Mucosa of descending colon (tissue), 3 donors: ENCODE measurements around the gene BICD2. TPM values are rescaled to one million over a fixed set of nuclear protein-coding genes. Genes with fewer than 3 reads are reported as not detected.
"Not testable (repeated sequence)": the region's sequence is repeated elsewhere in the genome, so short reads cannot be mapped to it uniquely, and the experiment has no call there.

ENCODE experiments used
- ATAC-seq: fragments of 200-7000 bp; cut with Tn5 transposase; one replicate; pipeline ENCODE4 v1.9.1; 2020; ENCODE audit warnings: mild to moderate bottlenecking, moderate library complexity
- DNase-seq, 3 donors: peaks; one replicate each; pipeline ENCODE4 v3.0.0-alpha.2; 2020
- H3K36me3 ChIP-seq: fragments of 200-600 bp; one replicate; pipeline ENCODE4 v1.8.0; 2021; ENCODE audit warnings: low read depth, mild to moderate bottlenecking
- H3K4me1 ChIP-seq: fragments of 200-600 bp; one replicate; pipeline ENCODE4 v1.8.0; 2021; ENCODE audit warnings: low read depth, mild to moderate bottlenecking
- H3K4me3 ChIP-seq: fragments of 200-600 bp; one replicate; pipeline ENCODE4 v1.8.0; 2021; ENCODE audit warnings: mild to moderate bottlenecking
- H3K9me3 ChIP-seq: fragments of 200-600 bp; one replicate; pipeline ENCODE4 v1.8.0; 2021; ENCODE audit warnings: mild to moderate bottlenecking
- CTCF ChIP-seq: fragments of 200-600 bp; IDR thresholded peaks from one replicate; pipeline ENCODE4 v1.8.0; 2022; ENCODE audit warnings: antibody characterized with exemption, mild to moderate bottlenecking
- intact Hi-C, 2 donors: fragments of 100-400 bp; cut with DNase I in 1 of 2; cut with micrococcal nuclease in 1 of 2; formaldehyde crosslinking; loops; one replicate each; pipeline versions ENCODE4 v1.11.0 to v1.11.1; 2022; cut with DNase I, micrococcal nuclease
- long read RNA-seq, 2 donors: library from polyadenylated mRNA; unstranded; transcript quantifications; one replicate each; pipeline ENCODE4 v2.0.0, GENCODE V29; 2019 to 2021
- total RNA-seq, 3 donors: library from RNA; stranded (reverse); fragmentation: NEBNext Ultra II Directional in 2 of 3; extraction: Animal tissue kit (Norgen Biotek cat#: 25700) in 2 of 3; gene quantifications; one replicate each; pipeline versions ENCODE4 v1.2.1 to v1.2.4, GENCODE V29; 2021 to 2023
- donor health status: DM: no; HTN: no; CAD: no; lungs with moderate emphysema.
- donor health status: DM: no; HTN: no; CAD: no.
- donor health status: DM: no; HTN: yes; CAD: no.

The BICD2 gene
- 10 to 100 TPM in 1 of 3 donors, 1 to 10 TPM in 2; 6.8 to 36.1 (median 8.6) TPM for total RNA-seq
- long read RNA-seq, donor 1, full-length matches to known transcripts: 33 of 63 reads
- long read RNA-seq, donor 1, partial matches to known transcripts: 27 of 63 reads
- long read RNA-seq, donor 1, other reads (novel, unspliced or antisense): 3 of 63 reads
- long read RNA-seq, donor 2, full-length matches to known transcripts: 1 of 2 reads
- long read RNA-seq, donor 2, partial matches to known transcripts: 0 of 2 reads
- long read RNA-seq, donor 2, other reads (novel, unspliced or antisense): 1 of 2 reads

GRCh38 chr9:92764381-92764987 is at the start of gene BICD2:
TSS of gene BICD2 (minus strand) at chr9:92764833. CDS start at chr9:92764744, 89 bp downstream.
- ATAC-seq: no peak
- intact Hi-C loops: no loop called here
- no peak for DNase-seq
- Histone ChIP-seq H3K4me1 (peaks cover 22% of the 10 kb centered on the region), H3K4me3 (peak within 1 kb of the TSS; percentile 94), H3K9me3 (no peaks in the 10 kb centered on the region), H3K36me3 (no peaks in the 10 kb centered on the region)
- no peak for TF ChIP-seq CTCF

GRCh38 chr9:92809629-92810326 is 45.1 kb upstream of the BICD2 start:
- ATAC-seq, intact Hi-C loops, H3K9me3 ChIP-seq, H3K36me3 ChIP-seq, DNase-seq, H3K4me3 ChIP-seq: not testable (repeated sequence)
- peaks cover 26% of the 10 kb centered on the region for H3K4me1 ChIP-seq

GRCh38 chr9:92808726-92809451 is 44.3 kb upstream of the BICD2 start:
- intact Hi-C loops: no loop called here
- DNase-seq (peak; percentile 52 to 75 (median 72)), ATAC-seq (peak; percentile 91)
- Histone ChIP-seq H3K4me3 (no peak overlapping the region), H3K4me1 (peaks cover 26% of the 10 kb centered on the region), H3K36me3 (no peaks in the 10 kb centered on the region), H3K9me3 (no peaks in the 10 kb centered on the region)
- no peak for TF ChIP-seq CTCF

- no peaks in the 10 kb centered on the region for H3K9me3 ChIP-seq
- intact Hi-C loops: no loop called here
- TF ChIP-seq CTCF: no peak
- no peak overlapping the region for H3K4me3 ChIP-seq
- H3K36me3 ChIP-seq: no peaks in the 10 kb centered on the region
- peak in 2 of 3 donors; percentile 8 to 27 for DNase-seq
- H3K4me1 ChIP-seq: peaks cover 26% of the 10 kb centered on the region
- ATAC-seq: peak; percentile 26
Measured at GRCh38 chr9:92807757-92808725, 43.4 kb upstream of the BICD2 start.

- no peak overlapping the region for H3K4me3 ChIP-seq
- intact Hi-C loops: no loop called here
- no peak for TF ChIP-seq CTCF
- ATAC-seq (no peak), DNase-seq (no peak)
- no peaks in the 10 kb centered on the region for H3K9me3 ChIP-seq
- H3K36me3 ChIP-seq: no peaks in the 10 kb centered on the region
- peaks cover 26% of the 10 kb centered on the region for H3K4me1 ChIP-seq
Measured at GRCh38 chr9:92807031-92807756, 42.6 kb upstream of the BICD2 start.
